A673 (cell line): ENCODE measurements around the gene SLU7. TPM values are rescaled to one million over a fixed set of nuclear protein-coding genes. Genes with fewer than 3 reads are reported as not detected.

Source experiments
- BruUV-seq: library from RNA; stranded (reverse); fragments of 400-500 nt; replicated peaks from 2 replicates; lab custom pipeline; 2021; lab: Mats Ljungman, UMichigan
- CTCF ChIA-PET: fragments of 300-600 bp; sonication (Branson Sonifier 250); formaldehyde crosslinking; loops from one replicate; lab custom pipeline; 2022; ENCODE audit warnings: antibody characterized with exemption; lab: Charles Lee
- POLR2A ChIA-PET: fragments of 300-600 bp; sonication (Branson Sonifier 250); formaldehyde crosslinking; loops from one replicate; lab custom pipeline; 2022; ENCODE audit warnings: antibody characterized with exemption; ENCODE audit not compliant: low non-redundant PET; lab: Charles Lee
- DNase-seq: peaks from one replicate; pipeline ENCODE4 v3.0.0-alpha.2; 2015; ENCODE audit warnings: low spot score
- H3K27ac ChIP-seq: fragments of 200-600 bp; sonication (generic); 2 replicates; pipeline ENCODE4 v1.5.1; 2016; ENCODE audit warnings: mixed run types, low read depth, mild to moderate bottlenecking, mixed read lengths, antibody characterized with exemption, low read length; ENCODE audit not compliant: poor library complexity, severe bottlenecking
- H3K27me3 ChIP-seq: fragments of 200-600 bp; sonication (generic); replicated peaks from 2 replicates; pipeline ENCODE4 v1.6.1; 2017; ENCODE audit warnings: mixed run types, low read depth, mild to moderate bottlenecking, mixed read lengths, antibody characterized with exemption, low read length; ENCODE audit not compliant: insufficient read depth, poor library complexity
- H3K36me3 ChIP-seq: fragments of 200-600 bp; sonication (generic); 2 replicates; pipeline ENCODE4 v1.6.1; 2016; ENCODE audit warnings: mixed run types, mild to moderate bottlenecking, mixed read lengths, antibody characterized with exemption, low read length; ENCODE audit not compliant: insufficient read depth, poor library complexity, severe bottlenecking
- H3K4me1 ChIP-seq: fragments of 200-600 bp; sonication (generic); 2 replicates; pipeline ENCODE4 v1.6.1; 2017; ENCODE audit warnings: mixed run types, mild to moderate bottlenecking, mixed read lengths, antibody characterized with exemption, low read length; ENCODE audit not compliant: insufficient read depth, poor library complexity, severe bottlenecking
- H3K4me3 ChIP-seq: fragments of 200-600 bp; sonication (generic); 2 replicates; pipeline ENCODE4 v1.5.1; 2016; ENCODE audit warnings: low read depth, mixed run types, mild to moderate bottlenecking, mixed read lengths, low read length; ENCODE audit not compliant: poor library complexity, severe bottlenecking
- H3K9me3 ChIP-seq: fragments of 200-600 bp; sonication (generic); 2 replicates; pipeline ENCODE4 v1.6.1; 2016; ENCODE audit warnings: mixed run types, low read depth, mild to moderate bottlenecking, mixed read lengths, antibody characterized with exemption, low read length; ENCODE audit not compliant: poor library complexity, severe bottlenecking
- CTCF ChIP-seq: fragments of 300-800, 200-600 bp; sonication (generic); conservative IDR thresholded peaks from 2 replicates; pipeline ENCODE4 v1.5.1; 2017; ENCODE audit warnings: low read depth, mild to moderate bottlenecking, antibody characterized with exemption, low read length, moderate library complexity, mixed read lengths
- EZH2 ChIP-seq: fragments of 200-600 bp; sonication (generic); IDR thresholded peaks from 2 replicates; pipeline ENCODE4 v1.6.1; 2017; ENCODE audit warnings: borderline replicate concordance, low read depth, mild to moderate bottlenecking, mixed read lengths, antibody characterized with exemption, low read length; ENCODE audit not compliant: poor library complexity, severe bottlenecking
- intact Hi-C: fragments of 100-400 bp; cut with micrococcal nuclease; formaldehyde crosslinking; loops from one replicate; pipeline ENCODE4 v1.10.0; 2022; ENCODE audit not compliant: unreplicated experiment
- total RNA-seq: library from RNA; stranded (reverse); gene quantifications from 2 replicates; pipeline ENCODE4 v1.2.3, GENCODE V29; 2021

SLU7 gene
- total RNA-seq, 1 experiment from 2014 or later, result 37.4 TPM

DNA sequence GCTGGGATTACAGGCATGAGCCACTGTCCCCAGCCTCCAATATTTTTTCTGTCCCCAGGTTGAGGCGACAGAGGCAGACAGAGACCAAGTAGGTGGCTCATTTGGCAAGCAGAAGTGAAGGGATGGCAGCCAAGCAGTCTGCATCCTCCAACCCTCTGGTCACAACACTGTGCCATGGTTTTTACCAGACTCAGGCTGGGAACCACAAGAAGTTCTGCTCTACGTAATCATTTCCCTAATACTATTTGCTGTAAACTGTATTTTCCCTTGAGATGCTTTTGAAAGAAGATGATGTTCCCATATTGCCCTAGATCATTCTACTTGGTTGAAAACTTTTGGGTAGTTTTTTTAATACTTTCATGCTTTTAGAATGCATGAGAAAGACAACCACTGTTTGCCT lies 43.3 kb upstream of the SLU7 start:
- POLR2A ChIA-PET, result no interaction called here
- no peak for DNase-seq
- Histone ChIP-seq H3K9me3 (no peaks in the 10 kb centered on the region), H3K36me3 (no peaks in the 10 kb centered on the region), H3K4me1 (no peaks in the 10 kb centered on the region), H3K27ac (no peak overlapping the region), H3K27me3 (no peaks in the 10 kb centered on the region), H3K4me3 (no peak overlapping the region)
- no TSS peak for BruUV-seq
- CTCF ChIA-PET, result no interaction called here
- no peak for TF ChIP-seq EZH2
- TF ChIP-seq CTCF, result no peak
- intact Hi-C loops, result no loop called here

DNA sequence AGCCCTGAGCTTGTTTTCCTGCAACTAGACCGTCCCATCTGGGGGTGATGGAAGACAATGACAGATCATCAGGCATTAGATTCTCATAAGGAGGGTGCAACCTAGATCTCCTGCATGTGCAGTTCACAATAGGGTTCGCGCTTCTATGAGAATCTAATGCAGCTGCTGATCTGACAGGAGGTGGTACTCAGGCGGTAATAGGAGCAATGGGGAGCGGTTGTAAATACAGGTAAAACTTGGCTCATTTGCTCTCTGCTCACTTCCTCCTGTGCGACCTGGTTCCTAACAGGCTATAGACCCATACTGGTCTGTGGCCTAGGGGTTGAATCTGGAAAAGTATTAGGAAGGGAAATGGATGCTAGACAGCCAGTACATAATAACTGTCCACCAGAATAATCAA lies 42.5 kb upstream of the SLU7 start:
- intact Hi-C loops, result no loop called here
- ChIA-PET POLR2A (no interaction called here), CTCF (no interaction called here)
- Histone ChIP-seq H3K4me3 (no peak overlapping the region), H3K27me3 (no peaks in the 10 kb centered on the region), H3K9me3 (no peaks in the 10 kb centered on the region), H3K36me3 (no peaks in the 10 kb centered on the region), H3K4me1 (no peaks in the 10 kb centered on the region), H3K27ac (no peak overlapping the region)
- no peak for TF ChIP-seq CTCF
- TF ChIP-seq EZH2, result no peak
- no peak for DNase-seq
- BruUV-seq, result no TSS peak

DNA sequence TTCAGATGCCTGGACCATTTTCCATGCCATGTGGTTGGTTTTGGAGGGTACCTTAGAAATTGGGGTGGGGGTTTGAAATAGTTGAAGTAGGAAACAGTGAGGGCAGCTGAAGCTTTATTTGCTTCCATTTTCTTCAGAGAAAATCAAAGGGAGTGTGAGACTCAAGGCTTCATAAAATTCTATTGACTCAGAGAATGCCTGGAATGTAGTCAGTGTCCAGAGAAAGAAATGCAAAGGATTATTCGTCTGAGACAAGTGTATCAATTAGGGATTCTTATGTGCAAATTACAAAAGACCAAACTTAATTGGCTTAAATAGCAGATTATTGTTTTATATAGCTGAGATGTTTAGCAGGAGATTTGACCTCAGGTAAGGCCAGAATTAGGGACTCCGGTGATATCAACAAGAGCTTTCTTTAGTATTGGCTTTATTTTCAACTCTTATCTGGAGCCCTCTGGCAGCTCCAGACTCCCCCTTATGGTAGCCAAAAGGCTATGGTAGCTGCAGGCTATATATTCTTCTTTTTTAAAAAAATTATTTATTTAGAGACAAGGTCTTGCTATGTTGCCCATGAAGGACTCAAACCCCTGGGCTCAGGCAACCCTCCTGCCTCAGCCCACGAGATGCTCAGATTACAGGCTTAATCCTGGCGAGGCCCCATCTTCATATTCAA lies 41.6 kb upstream of the SLU7 start:
- intact Hi-C loops, result no loop called here
- no peaks in the 10 kb centered on the region for H3K9me3 ChIP-seq
- no peak for DNase-seq
- ChIA-PET POLR2A (no interaction called here), CTCF (no interaction called here)
- no peak overlapping the region for H3K27ac ChIP-seq
- no TSS peak for BruUV-seq
- H3K27me3 ChIP-seq, result peaks cover 2% of the 10 kb centered on the region
- H3K36me3 ChIP-seq, result no peaks in the 10 kb centered on the region
- no peak overlapping the region for H3K4me3 ChIP-seq
- no peak for TF ChIP-seq EZH2
- no peak for TF ChIP-seq CTCF
- no peaks in the 10 kb centered on the region for H3K4me1 ChIP-seq
